ENCODE measurements around the gene FCGBP. TPM values are rescaled to one million over a fixed set of nuclear protein-coding genes. Genes with fewer than 3 reads are reported as not detected.

Gene FCGBP
- polyA plus RNA-seq, 1 donor (not counting 4 experiments of a cell fraction or from before 2014, with no cell fraction given), result 0.10 TPM

DNA sequence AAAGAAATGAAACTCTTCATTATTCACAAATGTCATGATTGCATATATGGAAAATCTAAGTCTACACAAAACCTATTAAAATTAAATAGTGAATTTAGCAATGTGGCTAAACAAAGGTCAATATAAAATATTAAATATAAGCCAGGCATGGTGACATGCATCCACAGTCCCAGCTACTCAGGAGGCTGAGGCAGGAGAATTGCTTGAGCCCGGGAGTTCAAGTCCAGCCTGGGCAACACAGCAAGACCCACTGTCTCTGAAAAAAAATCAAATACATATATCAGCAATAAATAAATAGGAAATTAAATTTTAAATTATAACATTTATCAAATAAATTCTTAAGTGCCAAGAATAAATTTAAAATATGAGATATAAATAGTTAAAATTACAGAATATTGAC is 48.4 kb upstream of the FCGBP start:
- H3K4me2 ChIP-seq (ENCODE audit: control insufficient read depth, extremely low read depth, insufficient read depth, low read depth, low read length), result no peak overlapping the region
- no peak for TF ChIP-seq EZH2 (IDR thresholded peaks at IDR 0.05; ENCODE audit: low read length)
- TF ChIP-seq, protein P1, sequence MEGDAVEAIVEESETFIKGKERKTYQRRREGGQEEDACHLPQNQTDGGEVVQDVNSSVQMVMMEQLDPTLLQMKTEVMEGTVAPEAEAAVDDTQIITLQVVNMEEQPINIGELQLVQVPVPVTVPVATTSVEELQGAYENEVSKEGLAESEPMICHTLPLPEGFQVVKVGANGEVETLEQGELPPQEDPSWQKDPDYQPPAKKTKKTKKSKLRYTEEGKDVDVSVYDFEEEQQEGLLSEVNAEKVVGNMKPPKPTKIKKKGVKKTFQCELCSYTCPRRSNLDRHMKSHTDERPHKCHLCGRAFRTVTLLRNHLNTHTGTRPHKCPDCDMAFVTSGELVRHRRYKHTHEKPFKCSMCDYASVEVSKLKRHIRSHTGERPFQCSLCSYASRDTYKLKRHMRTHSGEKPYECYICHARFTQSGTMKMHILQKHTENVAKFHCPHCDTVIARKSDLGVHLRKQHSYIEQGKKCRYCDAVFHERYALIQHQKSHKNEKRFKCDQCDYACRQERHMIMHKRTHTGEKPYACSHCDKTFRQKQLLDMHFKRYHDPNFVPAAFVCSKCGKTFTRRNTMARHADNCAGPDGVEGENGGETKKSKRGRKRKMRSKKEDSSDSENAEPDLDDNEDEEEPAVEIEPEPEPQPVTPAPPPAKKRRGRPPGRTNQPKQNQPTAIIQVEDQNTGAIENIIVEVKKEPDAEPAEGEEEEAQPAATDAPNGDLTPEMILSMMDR (optimal IDR thresholded peaks at IDR 0.05 in 1 of 3, IDR thresholded peaks at IDR 0.05 in 1 of 3, conservative IDR thresholded peaks at IDR 0.05 in 1 of 3; ENCODE audit: extremely low read depth in 1 of 3, insufficient read depth in 2 of 3, low read length in 3 of 3), result no peak
- no peak for FAIRE-seq
- no peaks in the 10 kb centered on the region for H3K79me2 ChIP-seq (ENCODE audit: control insufficient read depth, insufficient read depth, low read length)
- dilution Hi-C loops (cut with MboI; ENCODE audit: extremely low pct_ligation_motif_present, low sequenced_read_pairs), result no loop called here
- no peak overlapping the region for H3K9ac ChIP-seq (ENCODE audit: control insufficient read depth, extremely low read depth, insufficient read depth, low read length)
- no peaks in the 10 kb centered on the region for H3K9me1 ChIP-seq (ENCODE audit: control insufficient read depth, extremely low read depth, insufficient read depth, low read length)
- no peak overlapping the region for H2AFZ ChIP-seq (ENCODE audit: control insufficient read depth, low read length)
- DNase-seq (ENCODE audit: low read depth, low spot score), result no peak
- H3K9me3 ChIP-seq (ENCODE audit: control insufficient read depth, low read depth, low read length), result peaks cover 2% of the 10 kb centered on the region
- H3K27me3 ChIP-seq (ENCODE audit: control insufficient read depth, extremely low read depth, insufficient read depth, low read length), result no peaks in the 10 kb centered on the region
- H4K20me1 ChIP-seq (ENCODE audit: control insufficient read depth, extremely low read depth, insufficient read depth, low read length), result no peaks in the 10 kb centered on the region
- H3K4me1 ChIP-seq (ENCODE audit: control insufficient read depth, extremely low read depth, insufficient read depth, low read length), result no peaks in the 10 kb centered on the region
- H3K36me3 ChIP-seq (ENCODE audit: control insufficient read depth in 2 of 2, extremely low read depth in 1 of 2, insufficient read depth in 2 of 2, low read length in 2 of 2), result peaks cover 21 to 30% of the 10 kb centered on the region in 2 experiments
- no peak overlapping the region for H3K4me3 ChIP-seq (ENCODE audit: control insufficient read depth in 2 of 3, extremely low read depth in 1 of 3, insufficient read depth in 2 of 3, low read depth in 1 of 3, low read length in 3 of 3)
- no peak overlapping the region for H3K27ac ChIP-seq (ENCODE audit: control insufficient read depth, insufficient read depth, low read length)

DNA sequence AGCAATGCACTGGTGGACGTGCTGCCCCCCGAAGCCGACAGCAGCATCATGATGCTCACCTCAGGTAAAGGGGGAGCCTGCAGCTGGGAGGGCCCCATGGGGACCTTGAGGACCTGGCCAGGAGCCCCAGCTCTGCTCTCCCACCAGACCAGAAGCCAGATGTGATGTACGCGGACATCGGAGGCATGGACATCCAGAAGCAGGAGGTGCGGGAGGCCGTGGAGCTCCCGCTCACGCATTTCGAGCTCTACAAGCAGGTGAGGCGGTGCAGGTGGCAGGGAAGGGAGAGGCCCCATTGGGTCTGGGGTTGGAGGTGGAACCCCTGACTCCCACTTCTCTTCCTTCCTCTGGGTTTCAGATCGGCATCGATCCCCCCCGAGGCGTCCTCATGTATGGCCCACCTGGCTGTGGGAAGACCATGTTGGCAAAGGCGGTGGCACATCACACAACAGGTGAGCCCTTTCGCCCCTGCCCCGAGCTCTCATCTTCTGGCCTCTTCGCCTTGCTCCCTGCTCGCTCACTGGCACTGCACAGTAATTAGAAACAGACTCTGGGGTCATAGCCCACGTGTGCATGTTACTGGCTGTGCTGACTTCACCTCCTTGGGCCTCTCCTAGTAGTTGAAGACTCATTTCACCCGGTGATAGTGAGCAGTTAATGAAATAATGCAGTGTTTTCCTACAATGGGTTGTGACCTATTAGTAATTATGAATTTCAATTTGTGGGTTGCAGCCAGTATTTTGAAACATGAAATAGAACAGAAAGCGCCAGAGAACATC is 40.1 kb upstream of the FCGBP start:
- Histone ChIP-seq H3K4me3 (ENCODE audit: control insufficient read depth in 2 of 3, extremely low read depth in 1 of 3, insufficient read depth in 2 of 3, low read depth in 1 of 3, low read length in 3 of 3) (no peak overlapping the region), H3K4me1 (ENCODE audit: control insufficient read depth, extremely low read depth, insufficient read depth, low read length) (peaks cover 11% of the 10 kb centered on the region), H3K9me3 (ENCODE audit: control insufficient read depth, low read depth, low read length) (no peaks in the 10 kb centered on the region), H3K9me1 (ENCODE audit: control insufficient read depth, extremely low read depth, insufficient read depth, low read length) (no peaks in the 10 kb centered on the region), H4K20me1 (ENCODE audit: control insufficient read depth, extremely low read depth, insufficient read depth, low read length) (no peaks in the 10 kb centered on the region), H3K9ac (ENCODE audit: control insufficient read depth, extremely low read depth, insufficient read depth, low read length) (no peak overlapping the region), H3K27me3 (ENCODE audit: control insufficient read depth, extremely low read depth, insufficient read depth, low read length) (no peaks in the 10 kb centered on the region), H2AFZ (ENCODE audit: control insufficient read depth, low read length) (no peak overlapping the region), H3K79me2 (ENCODE audit: control insufficient read depth, insufficient read depth, low read length) (peaks cover 34% of the 10 kb centered on the region), H3K4me2 (ENCODE audit: control insufficient read depth, extremely low read depth, insufficient read depth, low read depth, low read length) (no peak overlapping the region), H3K36me3 (ENCODE audit: control insufficient read depth in 2 of 2, extremely low read depth in 1 of 2, insufficient read depth in 2 of 2, low read length in 2 of 2) (peaks cover 34 to 42% of the 10 kb centered on the region in 2 experiments), H3K27ac (ENCODE audit: control insufficient read depth, insufficient read depth, low read length) (no peak overlapping the region)
- TF ChIP-seq, protein P1 (optimal IDR thresholded peaks at IDR 0.05 in 1 of 3, IDR thresholded peaks at IDR 0.05 in 1 of 3, conservative IDR thresholded peaks at IDR 0.05 in 1 of 3; ENCODE audit: extremely low read depth in 1 of 3, insufficient read depth in 2 of 3, low read length in 3 of 3), result no peak
- no peak for TF ChIP-seq EZH2 (IDR thresholded peaks at IDR 0.05; ENCODE audit: low read length)
- DNase-seq (ENCODE audit: low read depth, low spot score), result no peak
- dilution Hi-C loops (cut with MboI; ENCODE audit: extremely low pct_ligation_motif_present, low sequenced_read_pairs), result no loop called here
- FAIRE-seq, result no peak

Data from keratinocyte (primary cell).